HepG2 (cell line): Measurements from ENCODE around the gene ICAM3. TPM values are rescaled to one million over a fixed set of nuclear protein-coding genes. Genes with fewer than 3 reads are reported as not detected.
A peak's percentile ranks its signal among the peaks of the same experiment; 100 is the strongest.

Source experiments
- ATF4 ChIP-seq, 2 experiments: fragments of 450-650 bp in 1 of 2; sonication (generic) in 1 of 2; formaldehyde crosslinking; IDR thresholded peaks; 2 replicates each; pipeline versions ENCODE4 v1.5.0 to v1.8.0; 2020 to 2022; ENCODE audit warnings: mild to moderate bottlenecking in 1 of 2, missing genetic modification reagents in 1 of 2
- FOSL2 ChIP-seq: sonication (generic); formaldehyde crosslinking; IDR thresholded peaks from 2 replicates; pipeline ENCODE4 v1.4.0; 2020; ENCODE audit warnings: missing genetic modification reagents
- HNF4G ChIP-seq, 2 experiments: sonication (generic) in 1 of 2; formaldehyde crosslinking in 1 of 2; IDR thresholded peaks; 2 replicates each; pipeline versions ENCODE4 v1.4.0 to v1.6.1; 2011 to 2020; ENCODE audit warnings: borderline replicate concordance in 2 of 2, low read depth in 2 of 2, mild to moderate bottlenecking in 2 of 2, low read length in 1 of 2, missing genetic modification reagents in 1 of 2, moderate library complexity in 1 of 2
- IKZF4 ChIP-seq: sonication (generic); formaldehyde crosslinking; IDR thresholded peaks from 2 replicates; pipeline ENCODE4 v1.5.1; 2020; ENCODE audit warnings: borderline replicate concordance, mild to moderate bottlenecking, low read depth, missing genetic modification reagents; ENCODE audit errors: not compliant biosample characterization
- KLF12 ChIP-seq: sonication (generic); formaldehyde crosslinking; IDR thresholded peaks from 2 replicates; pipeline ENCODE4 v1.4.0; 2020; ENCODE audit warnings: missing genetic modification reagents, borderline replicate concordance
- KMT2B ChIP-seq: IDR thresholded peaks from 2 replicates; pipeline ENCODE4 v1.6.1; 2016; ENCODE audit warnings: missing genetic modification reagents, missing compliant biosample characterization
- MIXL1 ChIP-seq: IDR thresholded peaks from 2 replicates; pipeline ENCODE4 v1.6.1; 2016
- NFKB2 ChIP-seq: sonication (generic); formaldehyde crosslinking; IDR thresholded peaks from 2 replicates; pipeline ENCODE4 v1.4.0; 2020; ENCODE audit warnings: missing genetic modification reagents, borderline replicate concordance
- POLR2A ChIP-seq, 2 experiments: IDR thresholded peaks; 2 replicates each; pipeline ENCODE4 v1.6.1; 2011; ENCODE audit warnings: low read depth in 2 of 2, low read length in 2 of 2, mild to moderate bottlenecking in 1 of 2, moderate library complexity in 1 of 2; ENCODE audit not compliant: insufficient read depth in 1 of 2
- PREB ChIP-seq: sonication (generic); formaldehyde crosslinking; IDR thresholded peaks from 2 replicates; pipeline ENCODE4 v1.4.0; 2020; ENCODE audit warnings: missing genetic modification reagents
- RBM22 ChIP-seq: fragments of 200-400 bp; formaldehyde crosslinking; optimal IDR thresholded peaks from 2 replicates; pipeline ENCODE3; 2017; ENCODE audit warnings: mild to moderate bottlenecking, low read length, moderate library complexity
- SP140L ChIP-seq: sonication (generic); formaldehyde crosslinking; IDR thresholded peaks from 2 replicates; pipeline ENCODE4 v1.4.0; 2020; ENCODE audit warnings: missing genetic modification reagents, borderline replicate concordance
- TARDBP ChIP-seq: sonication (generic); formaldehyde crosslinking; IDR thresholded peaks from 2 replicates; pipeline ENCODE4 v1.8.0; 2022; ENCODE audit warnings: mild to moderate bottlenecking, missing genetic modification reagents
- ZFP37 ChIP-seq: sonication (generic); formaldehyde crosslinking; IDR thresholded peaks from 2 replicates; pipeline ENCODE4 v1.4.0; 2020; ENCODE audit warnings: missing genetic modification reagents, borderline replicate concordance
- ZKSCAN1 ChIP-seq: fragments of 150-350 bp; IDR thresholded peaks from 2 replicates; pipeline ENCODE4 v1.6.1; 2014; ENCODE audit warnings: low read length
- ZNF468 ChIP-seq: sonication (generic); formaldehyde crosslinking; IDR thresholded peaks from 2 replicates; pipeline ENCODE4 v1.8.0; 2022; ENCODE audit warnings: mild to moderate bottlenecking, moderate library complexity, missing genetic modification reagents
- ZNF567 ChIP-seq: sonication (generic); formaldehyde crosslinking; IDR thresholded peaks from 2 replicates; pipeline ENCODE4 v1.8.1; 2023; ENCODE audit warnings: mild to moderate bottlenecking, missing genetic modification reagents, borderline replicate concordance
- ZNF646 ChIP-seq: sonication (generic); formaldehyde crosslinking; IDR thresholded peaks from 2 replicates; pipeline ENCODE4 v1.9.0; 2021; ENCODE audit warnings: mild to moderate bottlenecking, missing genetic modification reagents
- ZNF780A ChIP-seq: sonication (generic); formaldehyde crosslinking; IDR thresholded peaks from 2 replicates; pipeline ENCODE4 v1.8.0; 2022; ENCODE audit warnings: mild to moderate bottlenecking, missing genetic modification reagents, moderate library complexity
- ZNF800 ChIP-seq: sonication (generic); formaldehyde crosslinking; IDR thresholded peaks from 2 replicates; pipeline ENCODE4 v1.4.0; 2020; ENCODE audit warnings: missing genetic modification reagents
- polyA plus RNA-seq, 8 experiments: library from polyadenylated mRNA; depleted of rRNA in 3 of 8; stranded (reverse) in 7 of 8; unstranded in 1 of 8; fragments of >200 nt; fragmentation: Illumina TruSeq in 4 of 8; extraction: Trizol in 4 of 8; gene quantifications; 2 replicates each; pipeline versions ENCODE4 v1.2.1 to v1.2.3, GENCODE V29; 2011 to 2016; ENCODE audit warnings: low read depth in 4 of 8, missing spikeins in 1 of 8, mixed read lengths in 1 of 8; ENCODE audit not compliant: insufficient read depth in 1 of 8
- total RNA-seq, 5 experiments: library from RNA; depleted of rRNA; stranded (reverse); fragments of >200 nt; fragmentation: Illumina TruSeq; extraction: Trizol; gene quantifications; 2 replicates each; pipeline ENCODE4 v1.2.3, GENCODE V29; 2016; ENCODE audit warnings: low read depth in 1 of 5

Gene ICAM3
- total and polyA plus RNA-seq, 2 of the 13 experiments (the other 11 are each of a cell fraction or from before 2014, with no cell fraction given) = 14.1 to 21.0 TPM

- no peak for TF ChIP-seq ZNF646 (CRISPR knock-in tag)
- no peak for TF ChIP-seq KMT2B (CRISPR knock-in tag)
- no peak for TF ChIP-seq ZNF567 (CRISPR knock-in tag)
- TF ChIP-seq ATF4 (CRISPR knock-in tag; IDR thresholded peaks at IDR 0.05) = no peak
- TF ChIP-seq SP140L (CRISPR knock-in tag) = no peak
- TF ChIP-seq FOSL2 (CRISPR knock-in tag) = no peak
- no peak; the same call in 1 of the 2 replicates for TF ChIP-seq MIXL1 (CRISPR knock-in tag)
- no peak for TF ChIP-seq NFKB2
- TF ChIP-seq ZKSCAN1 = no peak
- 0 out of 4 replicates have a peak, but pooled peaks of 1 of the 2 experiments have one; percentile 8 for TF ChIP-seq POLR2A (IDR thresholded peaks at IDR 0.05; ENCODE audit: insufficient read depth in 1 of 2, low read depth in 2 of 2, low read length in 2 of 2)
- TF ChIP-seq IKZF4 (CRISPR knock-in tag) = no peak
- TF ChIP-seq ZNF800 = 0 out of 2 replicates have a peak, but pooled peaks have one; percentile 57
- no peak for TF ChIP-seq TARDBP
- TF ChIP-seq RBM22 = no peak
- TF ChIP-seq ZFP37 (CRISPR knock-in tag) = no peak
- TF ChIP-seq HNF4G (IDR thresholded peaks at IDR 0.05; ENCODE audit: borderline replicate concordance, low read depth, low read length) = no peak
- no peak for TF ChIP-seq HNF4G (CRISPR knock-in tag; IDR thresholded peaks at IDR 0.05; ENCODE audit: borderline replicate concordance, low read depth)
- TF ChIP-seq PREB (CRISPR knock-in tag) = no peak
- TF ChIP-seq KLF12 (CRISPR knock-in tag) = no peak
- TF ChIP-seq ZNF780A (CRISPR knock-in tag) = no peak
- no peak for TF ChIP-seq ZNF468
Measured at GRCh38 chr19:10289167-10289835, 50.1 kb downstream of the ICAM3 start (continued).
